HG02885 (cell line): ENCODE data around the gene OSR1.

Source experiments
- ATAC-seq: cut with Tn5 transposase; IDR thresholded peaks from one replicate; pipeline ENCODE4 v1.9.1; 2021; ENCODE audit warnings: mild to moderate bottlenecking; ENCODE audit not compliant: unreplicated experiment, poor library complexity

OSR1 gene

GRCh38 chr2:19359456-19359855 is 1.0 kb upstream of the OSR1 start:
- ATAC-seq = no peak

GRCh38 chr2:19359021-19359357 is 566 bp upstream of the OSR1 start:
- ATAC-seq = no peak

GRCh38 chr2:19357402-19358241 is 801 bp downstream of the OSR1 start:
- ATAC-seq = no peak

DNA sequence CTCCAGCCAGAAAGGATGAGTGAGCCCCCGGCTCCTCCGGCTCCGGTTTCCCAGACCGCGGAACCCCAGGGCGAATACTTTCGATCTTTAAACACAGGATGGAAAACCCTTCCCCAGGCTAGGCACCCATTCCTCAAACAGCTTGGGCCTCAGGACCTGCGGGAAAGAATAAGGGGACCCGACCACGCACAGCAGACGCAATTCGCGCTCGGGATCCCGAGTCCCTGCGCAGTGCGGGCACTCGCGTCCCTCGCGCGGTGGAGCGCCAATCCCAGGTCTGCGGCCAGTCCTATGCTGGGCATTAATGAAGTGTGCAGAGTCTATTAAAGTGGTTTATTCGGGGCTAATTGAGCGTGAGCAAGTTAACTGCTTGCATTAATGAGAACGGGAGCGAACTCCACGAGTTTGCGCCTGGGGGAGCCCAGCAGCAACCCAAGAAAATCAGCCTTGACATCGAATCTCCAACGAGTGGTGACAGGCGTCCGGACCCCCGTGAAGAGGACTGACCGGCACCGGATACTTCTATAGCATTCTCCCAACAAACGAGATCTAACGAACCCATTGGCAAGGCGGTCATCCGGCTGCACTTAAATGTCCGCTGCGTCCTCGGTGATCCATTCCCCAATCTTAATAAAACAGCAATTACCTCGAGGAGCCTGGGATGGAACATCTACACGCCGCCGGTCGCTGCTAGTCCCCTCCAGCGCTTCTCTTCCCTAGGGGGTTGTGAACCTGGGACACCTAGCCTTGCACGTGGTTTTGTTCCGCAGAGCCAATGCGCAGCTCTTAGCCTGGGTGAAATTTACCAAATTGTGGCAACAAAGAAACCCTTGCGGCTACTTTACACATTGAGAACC is 1.6 kb downstream of the OSR1 start:
- no peak for ATAC-seq

DNA sequence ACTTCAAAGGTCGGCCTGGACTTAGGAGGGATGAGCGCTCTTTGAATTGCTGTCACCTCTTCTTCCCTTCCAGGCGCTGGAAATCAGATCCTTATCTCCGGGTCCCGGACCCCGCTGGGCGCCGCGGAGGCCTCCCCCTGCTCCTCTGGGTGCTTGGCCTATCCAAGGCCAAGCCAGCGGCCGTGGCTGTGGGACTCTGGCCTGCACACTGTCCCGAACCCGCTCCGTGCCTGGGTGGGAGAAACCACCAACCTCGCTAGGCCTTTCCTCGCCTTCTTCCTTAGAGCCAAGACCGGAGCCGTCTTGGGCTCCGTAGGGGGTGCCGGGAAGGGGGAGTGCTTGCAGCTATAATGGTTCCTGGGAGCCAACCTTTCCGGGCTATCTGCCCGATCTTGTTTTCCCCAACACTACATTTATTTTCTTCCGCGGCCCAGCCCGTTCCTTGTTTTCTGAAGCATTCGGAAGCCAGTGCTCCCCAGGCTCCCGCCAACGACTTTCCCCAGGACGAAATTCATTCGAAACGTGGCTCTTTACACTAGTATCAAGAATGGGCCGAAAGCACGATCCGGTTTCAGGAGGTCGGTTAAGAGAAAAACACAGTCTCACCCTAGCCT is 2.4 kb downstream of the OSR1 start:
- no peak for ATAC-seq

DNA sequence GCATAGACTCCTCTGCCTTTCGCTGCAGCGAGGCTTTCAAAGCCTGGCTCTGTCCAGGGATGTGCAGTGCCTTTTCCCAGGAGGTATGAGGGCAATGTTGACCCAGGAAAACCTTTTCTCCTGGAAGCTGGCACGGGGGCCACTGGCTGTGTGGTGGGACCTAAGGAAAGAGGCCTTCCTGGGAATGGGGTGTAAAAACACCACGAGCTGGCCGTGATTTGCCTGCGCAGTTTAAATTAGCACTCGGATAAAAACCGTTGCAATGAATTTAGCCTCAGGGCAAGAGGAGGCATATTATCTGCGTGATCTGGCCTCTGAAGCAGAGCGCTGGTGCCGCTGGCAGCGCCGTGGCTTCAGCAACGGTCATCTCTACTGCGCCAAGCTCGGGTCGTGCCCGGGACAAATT is 3.0 kb downstream of the OSR1 start:
- no peak for ATAC-seq

- ATAC-seq = no peak
These were observed 3.4 kb downstream of the OSR1 start for GRCh38 chr2:19355014-19355405.

GRCh38 chr2:19353721-19354050 is 4.7 kb downstream of the OSR1 start:
- no peak for ATAC-seq

DNA sequence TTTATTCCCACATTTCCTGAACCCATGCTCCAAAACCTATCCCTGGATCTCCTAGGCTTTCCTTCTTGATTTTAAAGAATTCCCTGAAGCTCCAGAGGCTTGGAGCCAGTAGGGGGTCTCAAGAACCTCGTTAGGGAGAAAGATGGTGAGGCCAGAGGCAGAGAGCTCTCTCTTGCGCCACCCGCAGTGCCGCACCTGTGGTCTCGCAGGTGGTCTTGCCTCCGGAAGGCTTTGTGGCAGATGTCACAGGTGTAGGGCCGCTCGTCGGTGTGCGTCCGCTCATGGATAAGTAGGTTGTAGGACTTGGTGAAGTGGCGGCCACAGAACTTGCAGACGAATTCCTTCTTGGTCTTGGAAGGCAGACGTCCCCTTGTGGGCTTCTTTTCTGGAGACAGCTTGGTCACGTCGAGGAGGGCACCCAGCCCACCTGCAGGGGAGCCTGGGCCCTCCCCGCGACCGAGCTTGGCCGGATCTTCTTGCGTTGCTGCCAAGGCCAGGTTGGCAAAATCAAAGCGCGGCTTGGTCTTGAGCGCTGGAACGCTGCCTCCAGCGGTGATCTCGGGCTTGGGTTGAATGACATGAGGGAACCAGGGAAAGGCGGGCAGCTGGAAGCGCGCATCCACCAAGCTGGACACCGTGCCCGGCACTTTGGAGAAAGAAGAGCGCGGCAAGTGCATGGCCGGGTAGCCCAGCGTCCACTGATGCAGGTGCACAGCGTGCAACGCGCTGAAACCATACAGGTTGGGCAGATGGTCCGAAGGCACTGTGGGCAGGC is 5.3 kb downstream of the OSR1 start:
- ATAC-seq = no peak

- ATAC-seq = no peak
These were observed 6.3 kb downstream of the OSR1 start for GRCh38 chr2:19351899-19352697.

DNA sequence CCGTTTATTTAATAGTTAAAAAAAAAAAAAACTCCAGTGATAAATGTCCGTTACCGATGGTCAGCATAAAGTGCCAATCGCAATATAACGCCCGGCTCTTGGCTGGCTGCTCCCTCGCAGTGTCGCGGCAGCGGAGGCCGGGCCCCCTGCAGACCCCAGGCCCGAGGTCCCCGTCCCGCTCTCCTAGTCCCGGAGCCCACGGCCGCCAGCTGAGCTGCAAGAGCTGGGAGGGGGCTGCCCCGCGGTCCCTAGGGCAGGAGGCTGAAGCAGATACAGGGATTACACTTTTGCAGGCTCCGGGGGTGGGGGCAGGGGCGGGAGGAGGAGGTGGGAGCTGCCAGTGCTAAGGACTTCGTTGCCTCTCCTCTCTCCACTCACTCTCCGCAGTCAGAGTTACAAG is 6.9 kb downstream of the OSR1 start:
- ATAC-seq = no peak

DNA sequence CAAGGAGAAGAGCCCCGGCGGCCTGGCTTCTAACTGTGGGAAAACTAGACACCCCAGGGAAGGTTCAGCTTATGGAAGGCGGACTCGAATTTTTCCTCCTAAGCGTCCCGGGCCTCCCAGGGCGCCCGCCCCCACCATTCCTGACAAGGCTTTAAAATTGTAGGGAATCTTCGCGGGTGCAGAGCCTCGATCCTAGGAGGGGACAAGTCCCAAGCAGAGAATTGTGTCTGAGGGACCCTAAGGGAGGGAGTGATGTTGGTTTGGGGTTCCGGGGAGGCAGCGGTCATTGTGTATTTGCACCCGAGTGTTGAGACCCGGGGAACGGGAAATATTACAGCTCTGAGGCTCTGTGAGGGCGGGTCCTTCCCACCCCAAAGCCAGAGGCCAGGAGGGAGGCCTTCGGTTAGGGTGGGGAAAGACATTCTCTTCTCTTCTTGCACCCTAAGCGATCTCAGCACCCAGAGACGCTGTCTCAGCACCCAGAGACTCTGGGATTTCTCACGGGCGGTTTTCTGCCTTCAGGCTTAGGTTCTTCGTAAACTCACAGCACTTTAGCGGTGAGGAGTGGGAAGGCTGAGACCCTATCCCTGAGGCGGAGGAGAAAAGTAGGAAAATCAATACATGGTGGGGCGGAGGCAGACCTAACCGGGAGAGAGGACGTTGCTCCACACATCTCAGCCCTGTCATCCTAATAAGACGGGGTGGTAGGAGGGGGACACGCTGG is 7.6 kb downstream of the OSR1 start:
- ATAC-seq = no peak

DNA sequence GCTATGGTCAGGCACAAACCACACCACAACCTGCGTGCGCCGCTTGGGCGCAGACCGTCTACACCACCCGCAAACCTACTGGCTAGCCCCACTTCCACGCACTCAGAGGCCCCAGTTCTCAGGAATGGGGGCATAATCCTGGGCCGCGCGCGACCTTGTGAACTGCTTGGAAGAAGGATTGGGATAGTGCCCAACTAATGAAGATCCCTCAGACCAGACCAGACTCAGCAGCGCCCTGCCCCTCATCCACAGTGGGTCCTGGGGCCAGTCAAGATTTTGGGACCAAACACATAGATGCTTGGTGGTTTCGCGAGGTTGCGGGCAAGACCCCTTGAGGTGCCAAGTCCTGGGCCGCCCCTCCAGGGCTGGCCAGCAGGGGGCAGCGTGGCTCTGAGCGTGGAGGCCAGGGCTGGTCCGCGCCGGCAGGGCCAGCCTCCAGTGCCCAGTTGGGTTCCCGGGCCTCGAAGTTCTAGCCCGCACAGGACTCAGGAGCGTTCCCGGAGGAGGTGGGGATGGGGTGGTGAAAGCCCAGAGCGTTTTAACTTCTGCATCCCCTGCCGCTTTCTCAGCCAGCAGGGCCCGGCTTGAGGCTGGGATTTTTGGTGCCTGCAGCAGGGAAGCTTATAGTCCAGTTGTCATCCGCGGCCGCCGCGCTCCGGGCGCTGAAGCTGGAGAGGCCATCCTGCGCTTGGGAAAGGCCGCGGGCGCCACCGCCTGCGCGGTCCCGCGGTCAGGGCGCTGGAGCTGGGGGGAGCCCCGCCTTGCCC is 8.3 kb downstream of the OSR1 start:
- no peak for ATAC-seq

- no peak for ATAC-seq
These were observed 9.7 kb downstream of the OSR1 start for GRCh38 chr2:19348692-19349091.

- ATAC-seq = peak; percentile 90
These were observed 10.5 kb downstream of the OSR1 start for GRCh38 chr2:19347619-19348562.

DNA sequence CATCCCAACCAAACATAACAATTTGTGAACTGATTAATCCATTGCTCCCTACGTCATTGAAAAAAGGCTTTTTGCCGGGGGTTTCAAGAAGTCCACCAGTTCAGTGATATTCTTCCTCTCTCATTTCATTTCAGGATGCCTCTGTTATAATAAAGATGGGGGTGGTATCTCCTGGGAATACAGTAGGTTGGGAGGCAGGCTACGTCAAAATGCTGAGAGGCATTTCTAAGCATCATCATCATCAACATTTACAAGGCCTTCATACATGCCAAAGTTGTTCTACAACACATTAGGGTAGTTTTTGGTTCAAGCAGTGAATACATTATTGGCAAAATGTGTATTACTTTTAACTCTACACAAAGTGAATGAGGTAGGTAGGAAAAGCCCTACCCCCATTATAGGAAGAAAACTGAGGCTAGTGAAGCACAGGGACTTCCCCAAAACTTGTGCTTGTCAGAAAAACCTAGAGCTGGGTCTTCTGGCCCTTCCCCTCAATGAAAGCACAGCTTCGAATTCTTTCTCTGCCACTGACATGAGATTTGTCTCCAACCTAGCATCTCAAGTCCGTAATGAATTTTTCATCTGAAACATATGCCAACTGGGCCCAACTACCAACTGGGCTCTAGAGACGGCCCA is 11.3 kb downstream of the OSR1 start:
- peak; percentile 20 for ATAC-seq

GRCh38 chr2:19337742-19338141 is 20.7 kb downstream of the OSR1 start:
- ATAC-seq = no peak
